ENCODE measurements around the gene BCL2L11.

Gene BCL2L11

DNA sequence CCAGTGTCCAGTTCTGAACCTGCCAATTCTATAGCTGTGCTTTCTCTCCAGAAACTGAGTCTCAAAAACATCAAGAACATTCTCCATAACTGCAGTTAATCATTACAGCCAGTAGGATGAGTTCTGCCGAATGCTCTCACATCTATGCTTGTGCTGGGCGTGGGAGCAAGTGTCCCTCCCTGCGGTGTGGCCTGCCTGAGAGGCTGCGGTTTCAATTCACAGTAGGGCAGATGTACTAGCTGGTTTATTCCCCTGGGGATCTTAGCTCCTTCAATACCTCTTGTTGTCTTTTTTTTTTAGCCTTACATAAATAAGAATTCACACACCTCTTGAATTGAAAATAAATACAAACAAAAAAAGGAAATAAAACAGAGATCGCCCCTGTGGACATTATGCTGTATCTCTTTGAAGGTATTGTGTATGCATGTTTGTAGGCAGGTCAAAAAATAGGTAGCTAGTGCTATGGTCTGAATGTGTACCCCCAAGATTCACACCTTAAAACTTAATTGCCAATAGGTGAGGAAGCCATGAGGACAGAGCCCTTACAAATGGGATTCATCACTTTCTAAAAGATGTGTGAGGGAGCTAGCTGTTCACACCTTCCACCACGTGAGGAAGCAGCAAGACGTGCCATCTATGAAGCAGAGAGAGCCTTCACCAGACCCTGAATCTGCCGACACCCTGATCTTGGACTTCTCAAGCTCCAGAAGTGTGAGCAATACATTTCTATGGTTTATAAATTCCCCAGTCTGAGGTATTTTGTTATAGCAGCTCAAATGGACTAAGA, 74.3 kb downstream of the BCL2L11 start:
- ATAC-seq: no peak
- Mint-ChIP-seq H3K4me1 (peaks cover 2% of the 10 kb centered on the region), H3K4me3 (no peak overlapping the region)

GRCh38 chr2:111196435-111196834, 75.7 kb downstream of the BCL2L11 start:
- Mint-ChIP-seq H3K27me3 (peaks cover 9% of the 10 kb centered on the region), H3K36me3 (ENCODE audit: low read depth) (no peaks in the 10 kb centered on the region), H3K4me1 (peaks cover 7% of the 10 kb centered on the region), H3K27ac (no peak overlapping the region), H3K9me3 (no peaks in the 10 kb centered on the region), H3K4me3 (no peak overlapping the region)
- no peak for ATAC-seq
- DNase-seq: no peak

More for the DNA sequence above, 74.3 kb downstream of the BCL2L11 start:
- H3K36me3 Mint-ChIP-seq (ENCODE audit: low read depth): no peaks in the 10 kb centered on the region
- H3K27ac Mint-ChIP-seq: no peak overlapping the region
- peaks cover 5% of the 10 kb centered on the region for H3K27me3 Mint-ChIP-seq
- no peaks in the 10 kb centered on the region for H3K9me3 Mint-ChIP-seq
- no peak for DNase-seq

DNA sequence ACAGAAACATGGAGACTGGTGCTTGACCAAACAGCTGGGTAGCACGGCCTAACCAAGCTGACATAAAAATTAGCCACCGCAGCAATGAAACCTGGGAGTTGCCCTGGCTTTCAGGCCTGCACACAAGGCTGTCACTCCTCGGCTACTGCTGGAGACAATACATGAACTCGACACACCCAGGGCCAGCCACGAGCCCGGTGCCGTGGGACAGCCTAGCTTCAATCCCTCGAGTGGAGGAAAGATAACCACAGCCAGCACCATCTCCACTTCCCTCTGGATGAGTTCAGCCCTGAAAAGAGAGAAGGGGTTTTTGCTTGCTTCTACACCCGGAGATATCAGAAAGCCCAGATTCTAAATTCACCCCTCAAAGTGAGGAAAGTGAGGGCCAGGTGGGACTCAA, 78.0 kb downstream of the BCL2L11 start:
- Mint-ChIP-seq H3K27ac (no peak overlapping the region), H3K4me1 (peaks cover 7% of the 10 kb centered on the region), H3K27me3 (peaks cover 11% of the 10 kb centered on the region), H3K36me3 (ENCODE audit: low read depth) (no peaks in the 10 kb centered on the region), H3K4me3 (no peak overlapping the region), H3K9me3 (no peaks in the 10 kb centered on the region)
- DNase-seq (no peak), ATAC-seq (no peak)

DNA sequence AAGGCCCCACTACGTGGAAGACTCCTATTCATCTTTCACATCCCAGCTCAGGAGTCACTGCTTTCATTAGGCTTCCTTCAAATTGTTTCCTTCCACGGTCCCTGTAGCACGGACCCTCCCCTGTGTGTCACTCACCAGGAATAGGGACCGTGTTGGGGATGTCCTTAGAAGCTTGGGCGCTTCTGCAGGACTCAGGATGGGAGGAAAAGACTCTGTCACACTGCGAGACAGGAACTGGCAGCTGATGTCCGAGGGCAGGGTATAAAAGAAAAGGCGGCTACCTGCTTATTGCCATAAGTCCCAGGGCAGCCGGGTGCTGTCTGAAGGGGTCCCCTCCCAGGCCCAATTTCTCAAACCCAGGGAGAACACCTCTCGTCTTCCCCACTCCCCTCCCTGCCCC, 79.1 kb downstream of the BCL2L11 start:
- H3K27ac Mint-ChIP-seq: no peak overlapping the region
- ATAC-seq (no peak), DNase-seq (no peak)
- no peak overlapping the region for H3K4me3 Mint-ChIP-seq
- no peaks in the 10 kb centered on the region for H3K36me3 Mint-ChIP-seq (ENCODE audit: low read depth)
- no peaks in the 10 kb centered on the region for H3K9me3 Mint-ChIP-seq
- H3K27me3 Mint-ChIP-seq: peaks cover 14% of the 10 kb centered on the region
- peaks cover 7% of the 10 kb centered on the region for H3K4me1 Mint-ChIP-seq

DNA sequence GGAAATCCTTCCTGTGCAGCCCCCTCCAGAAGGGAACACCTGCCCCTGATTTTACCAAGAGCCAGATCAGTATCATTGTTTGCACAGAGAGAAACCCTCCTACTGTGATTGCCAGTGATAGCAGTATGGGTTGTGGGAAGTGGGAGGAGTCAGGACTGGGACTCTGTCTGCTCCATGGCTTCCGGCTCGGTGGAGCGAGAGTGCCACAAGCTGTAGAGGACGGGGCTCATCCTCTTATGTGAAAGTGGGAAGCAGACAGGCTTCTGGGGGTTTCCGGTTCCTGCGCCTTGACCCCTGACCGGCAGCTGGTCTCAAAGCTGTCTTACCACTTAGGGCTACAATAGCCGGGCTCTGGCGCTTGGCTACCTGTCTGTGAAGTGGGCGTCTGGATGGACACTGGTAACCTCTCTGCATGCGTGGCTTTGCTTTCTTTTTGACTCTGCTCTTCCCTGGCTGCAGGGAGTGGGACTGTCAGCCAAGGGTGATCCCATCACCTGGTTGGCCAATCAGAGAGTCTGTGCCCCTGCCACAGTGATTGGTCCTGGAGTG, 79.7 kb downstream of the BCL2L11 start:
- Mint-ChIP-seq H3K27me3 (peaks cover 11% of the 10 kb centered on the region), H3K27ac (no peak overlapping the region), H3K4me3 (no peak overlapping the region), H3K36me3 (ENCODE audit: low read depth) (no peaks in the 10 kb centered on the region), H3K9me3 (no peaks in the 10 kb centered on the region), H3K4me1 (peaks cover 7% of the 10 kb centered on the region)
- DNase-seq (no peak), ATAC-seq (peak; percentile 33)

DNA sequence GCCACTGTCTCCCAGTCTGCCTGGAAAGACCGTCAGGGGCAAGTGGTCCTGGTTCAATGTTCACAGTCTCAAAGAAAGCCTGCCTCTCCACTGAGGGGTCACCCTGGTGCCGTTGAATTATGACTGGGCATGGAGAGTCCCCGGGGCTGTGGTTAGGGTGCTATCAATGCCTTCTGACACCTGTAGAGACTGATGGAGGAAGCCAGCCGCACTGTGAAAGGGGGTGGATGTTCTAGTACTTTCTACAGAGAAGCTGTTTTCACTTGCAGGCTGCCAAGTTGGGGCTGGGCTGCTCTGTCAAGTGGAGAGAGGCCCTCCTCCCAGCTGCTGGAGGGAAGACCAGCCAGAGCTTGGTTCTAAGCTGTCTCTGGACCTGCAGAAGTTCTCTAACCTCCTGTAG, 80.5 kb downstream of the BCL2L11 start:
- no peak overlapping the region for H3K27ac Mint-ChIP-seq
- H3K27me3 Mint-ChIP-seq: peaks cover 11% of the 10 kb centered on the region
- ATAC-seq (peak; percentile 46), DNase-seq (no peak)
- H3K4me3 Mint-ChIP-seq: no peak overlapping the region
- H3K36me3 Mint-ChIP-seq (ENCODE audit: low read depth): no peaks in the 10 kb centered on the region
- H3K9me3 Mint-ChIP-seq: no peaks in the 10 kb centered on the region
- peaks cover 7% of the 10 kb centered on the region for H3K4me1 Mint-ChIP-seq

DNA sequence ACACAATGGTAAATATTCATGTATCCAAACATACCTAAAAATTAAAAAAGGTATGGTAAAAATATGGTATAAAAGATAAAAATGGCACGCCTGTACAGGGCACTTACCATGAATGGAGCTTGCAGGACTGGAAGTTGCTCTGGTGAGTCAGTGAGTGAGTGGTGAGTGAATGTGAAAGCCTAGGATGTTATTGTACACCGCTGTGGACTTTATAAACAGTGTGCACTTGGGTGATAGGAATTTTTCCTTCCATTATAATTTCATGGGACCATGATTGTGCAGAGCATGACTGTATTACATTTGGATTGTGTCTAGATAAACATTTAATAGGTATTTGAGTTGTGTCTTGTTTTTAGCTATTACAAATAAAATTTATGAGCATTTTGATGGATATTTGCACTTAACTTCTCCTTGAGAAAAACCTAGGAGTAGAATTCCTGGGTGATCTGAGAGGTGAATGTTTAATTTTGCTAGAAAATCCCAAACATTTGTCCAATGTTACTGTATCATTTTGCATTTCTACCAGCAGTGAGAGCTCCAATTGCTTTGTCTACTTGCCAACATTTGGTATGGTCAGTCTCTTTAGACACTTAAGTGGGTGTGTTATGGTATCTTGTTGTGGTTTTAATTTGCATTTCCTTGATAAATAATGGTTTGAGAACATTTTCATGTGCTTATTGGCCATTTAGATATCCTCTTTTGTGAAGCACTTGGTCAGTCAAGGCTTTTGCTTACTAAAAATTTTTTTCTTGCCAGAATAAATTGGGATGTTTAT, 81.7 kb downstream of the BCL2L11 start:
- H3K27ac Mint-ChIP-seq: no peak overlapping the region
- H3K27me3 Mint-ChIP-seq: peaks cover 11% of the 10 kb centered on the region
- no peak for DNase-seq
- peaks cover 5% of the 10 kb centered on the region for H3K4me1 Mint-ChIP-seq
- H3K9me3 Mint-ChIP-seq: no peaks in the 10 kb centered on the region
- no peak overlapping the region for H3K4me3 Mint-ChIP-seq
- no peak for ATAC-seq
- no peaks in the 10 kb centered on the region for H3K36me3 Mint-ChIP-seq (ENCODE audit: low read depth)

DNA sequence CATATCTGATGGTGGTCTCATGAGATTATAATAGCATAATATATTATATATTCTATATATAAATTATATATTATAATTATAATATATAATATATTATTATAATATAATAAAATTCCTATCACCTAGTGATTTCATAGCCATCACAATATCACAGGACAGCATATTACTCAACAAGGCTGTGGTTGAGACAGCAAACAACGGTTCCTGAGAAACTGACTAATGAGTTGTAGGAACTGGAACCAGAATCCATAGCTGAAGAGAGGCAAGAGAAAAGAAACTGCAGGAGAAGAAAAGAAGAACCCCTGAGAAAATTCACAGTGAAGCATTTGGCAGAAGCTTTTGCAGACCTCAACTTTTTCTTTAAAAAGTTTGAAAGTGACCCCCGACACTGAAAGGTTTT, 84.0 kb downstream of the BCL2L11 start:
- Mint-ChIP-seq H3K4me1 (peaks cover 26% of the 10 kb centered on the region), H3K27ac (no peak overlapping the region), H3K4me3 (no peak overlapping the region), H3K36me3 (ENCODE audit: low read depth) (no peaks in the 10 kb centered on the region), H3K27me3 (peaks cover 15% of the 10 kb centered on the region), H3K9me3 (no peaks in the 10 kb centered on the region)
- ATAC-seq (no peak), DNase-seq (no peak)

GRCh38 chr2:111205774-111206173, 85.1 kb downstream of the BCL2L11 start:
- ATAC-seq (no peak), DNase-seq (no peak)
- H3K4me3 Mint-ChIP-seq: no peak overlapping the region
- H3K36me3 Mint-ChIP-seq (ENCODE audit: low read depth): no peaks in the 10 kb centered on the region
- no peaks in the 10 kb centered on the region for H3K9me3 Mint-ChIP-seq
- peaks cover 17% of the 10 kb centered on the region for H3K27me3 Mint-ChIP-seq
- H3K27ac Mint-ChIP-seq: no peak overlapping the region
- H3K4me1 Mint-ChIP-seq: peaks cover 29% of the 10 kb centered on the region

GRCh38 chr2:111207851-111208250, 87.1 kb downstream of the BCL2L11 start:
- peaks cover 26% of the 10 kb centered on the region for H3K4me1 Mint-ChIP-seq
- no peak for ATAC-seq
- H3K36me3 Mint-ChIP-seq (ENCODE audit: low read depth): peaks cover 5% of the 10 kb centered on the region
- DNase-seq: no peak
- no peak overlapping the region for H3K4me3 Mint-ChIP-seq
- no peak overlapping the region for H3K27ac Mint-ChIP-seq
- H3K27me3 Mint-ChIP-seq: peaks cover 18% of the 10 kb centered on the region
- H3K9me3 Mint-ChIP-seq: peaks cover 13% of the 10 kb centered on the region

DNA sequence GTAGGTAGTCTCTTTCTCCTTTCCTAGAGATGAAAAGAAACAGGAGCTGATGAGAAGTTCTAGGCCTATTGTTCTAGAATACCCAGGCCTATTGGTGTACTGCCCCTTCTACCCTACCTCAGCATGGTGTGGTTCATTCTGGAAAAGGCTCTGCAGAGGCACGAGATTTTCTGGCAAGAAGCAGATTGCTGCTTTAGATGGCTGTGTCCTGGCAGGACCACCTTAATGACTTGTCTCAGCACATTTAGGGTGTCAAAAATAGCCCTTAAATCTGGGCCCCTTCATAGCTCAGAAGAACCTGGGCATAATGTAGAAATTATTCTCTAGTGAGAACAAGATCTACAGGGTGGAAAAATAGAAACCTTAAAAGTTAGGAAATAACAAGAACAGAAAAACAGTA, 87.9 kb downstream of the BCL2L11 start:
- peaks cover 26% of the 10 kb centered on the region for H3K4me1 Mint-ChIP-seq
- peak; percentile 21 for ATAC-seq
- no peak for DNase-seq
- peaks cover 20% of the 10 kb centered on the region for H3K9me3 Mint-ChIP-seq
- H3K4me3 Mint-ChIP-seq: no peak overlapping the region
- H3K27ac Mint-ChIP-seq: peak overlapping the region; percentile 41
- peaks cover 20% of the 10 kb centered on the region for H3K27me3 Mint-ChIP-seq
- H3K36me3 Mint-ChIP-seq (ENCODE audit: low read depth): peaks cover 10% of the 10 kb centered on the region

- ATAC-seq: peak; percentile 97
- Mint-ChIP-seq H3K9me3 (peaks cover 24% of the 10 kb centered on the region), H3K4me3 (no peak overlapping the region), H3K27ac (peak overlapping the region; percentile 41), H3K36me3 (ENCODE audit: low read depth) (peaks cover 13% of the 10 kb centered on the region), H3K4me1 (peaks cover 26% of the 10 kb centered on the region), H3K27me3 (peaks cover 20% of the 10 kb centered on the region)
- DNase-seq: peak; percentile 22
Measured at GRCh38 chr2:111209045-111209514, 88.4 kb downstream of the BCL2L11 start.

DNA sequence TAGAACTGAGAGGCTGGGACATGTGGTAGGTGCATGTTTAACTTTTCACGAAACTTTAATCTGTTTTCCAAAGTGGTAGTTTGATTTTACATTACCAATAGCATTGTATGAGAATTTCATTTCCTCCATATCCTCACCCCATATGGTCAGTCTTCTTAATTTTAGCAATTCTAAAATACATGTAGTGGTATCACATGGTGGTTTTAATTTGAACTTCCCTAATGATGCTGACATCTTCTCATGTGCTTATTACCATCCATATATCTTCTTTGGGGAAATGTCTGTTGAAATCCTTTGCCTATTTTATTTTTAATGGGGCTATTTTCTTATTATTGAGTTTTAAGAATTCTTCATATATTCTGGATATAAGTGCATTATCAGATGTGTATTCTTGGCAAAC, 89.3 kb downstream of the BCL2L11 start:
- Mint-ChIP-seq H3K36me3 (ENCODE audit: low read depth) (peaks cover 20% of the 10 kb centered on the region), H3K9me3 (peaks cover 32% of the 10 kb centered on the region), H3K4me3 (no peak overlapping the region), H3K27ac (no peak overlapping the region), H3K27me3 (peaks cover 20% of the 10 kb centered on the region), H3K4me1 (peaks cover 26% of the 10 kb centered on the region)
- ATAC-seq (no peak), DNase-seq (no peak)

DNA sequence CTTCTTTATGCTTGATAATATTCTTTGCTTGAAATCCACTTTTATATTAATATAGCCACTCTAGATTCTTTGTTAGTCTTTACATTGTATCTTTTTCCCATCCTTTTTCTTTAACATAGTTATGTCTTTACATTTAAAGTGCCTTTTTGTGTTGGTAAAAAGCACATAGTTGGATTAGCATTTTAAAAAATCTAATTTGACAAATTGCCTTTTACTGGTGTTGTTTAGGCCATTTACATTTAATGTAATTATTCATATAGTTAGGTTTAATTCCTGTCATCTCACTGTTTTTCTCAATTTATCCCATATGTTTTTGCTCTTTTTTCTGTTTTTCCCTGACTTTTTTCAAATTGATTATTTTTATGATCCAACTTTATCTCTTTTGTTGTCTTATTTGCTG, 93.2 kb downstream of the BCL2L11 start:
- ATAC-seq: no peak
- Mint-ChIP-seq H3K4me3 (no peak overlapping the region), H3K27ac (no peak overlapping the region), H3K4me1 (peaks cover 13% of the 10 kb centered on the region), H3K9me3 (peaks cover 33% of the 10 kb centered on the region), H3K27me3 (peaks cover 14% of the 10 kb centered on the region), H3K36me3 (ENCODE audit: low read depth) (peaks cover 21% of the 10 kb centered on the region)
- DNase-seq: no peak

Data from activated naive CD8-positive, alpha-beta T cell treated with anti-CD3 and anti-CD28 coated beads, Interleukin-2, amount 50 U/mL, for 24 hours (primary cell).